GM19397 (cell line): ENCODE data around the gene GPR17.

Experiments
- ATAC-seq: cut with Tn5 transposase; IDR thresholded peaks from one replicate; pipeline ENCODE4 v1.9.1; 2021; ENCODE audit warnings: mild to moderate bottlenecking, moderate library complexity; ENCODE audit not compliant: unreplicated experiment

GPR17 gene

GRCh38 chr2:127628767-127629614, 17.0 kb upstream of the GPR17 start:
- ATAC-seq, result no peak

- no peak for ATAC-seq
These were observed 16.3 kb upstream of the GPR17 start for GRCh38 chr2:127629637-127630036.

- no peak for ATAC-seq
These were observed 15.7 kb upstream of the GPR17 start for GRCh38 chr2:127630096-127630863.

GRCh38 chr2:127630864-127631540, 15.0 kb upstream of the GPR17 start:
- ATAC-seq, result no peak

- ATAC-seq, result no peak
These were observed 14.4 kb upstream of the GPR17 start for GRCh38 chr2:127631541-127631996.

GRCh38 chr2:127631997-127632581, 13.9 kb upstream of the GPR17 start:
- ATAC-seq, result no peak

GRCh38 chr2:127632592-127633489, 13.1 kb upstream of the GPR17 start:
- no peak for ATAC-seq

GRCh38 chr2:127633556-127634065, 12.3 kb upstream of the GPR17 start:
- no peak for ATAC-seq

- ATAC-seq, result no peak
These were observed 11.8 kb upstream of the GPR17 start for GRCh38 chr2:127634066-127634617.

GRCh38 chr2:127634626-127635379, 11.2 kb upstream of the GPR17 start:
- ATAC-seq, result no peak

GRCh38 chr2:127635380-127636237, 10.3 kb upstream of the GPR17 start:
- ATAC-seq, result no peak

GRCh38 chr2:127636248-127637235, 9.4 kb upstream of the GPR17 start:
- no peak for ATAC-seq

GRCh38 chr2:127637236-127637630, 8.7 kb upstream of the GPR17 start:
- no peak for ATAC-seq

GRCh38 chr2:127637725-127638252, 8.2 kb upstream of the GPR17 start:
- no peak for ATAC-seq

- no peak for ATAC-seq
These were observed 7.4 kb upstream of the GPR17 start for GRCh38 chr2:127638361-127639110.

GRCh38 chr2:127639111-127639474, 6.9 kb upstream of the GPR17 start:
- no peak for ATAC-seq
